Activated CD8-positive, alpha-beta T cell treated with anti-CD3 and anti-CD28 coated beads for 36 hours (primary cell): Measurements from ENCODE around the gene JAKMIP2. TPM values are rescaled to one million over a fixed set of nuclear protein-coding genes. Genes with fewer than 3 reads are reported as not detected.

Source experiments
- ATAC-seq: fragments of 200-7000 bp; cut with Tn5 transposase; one replicate; pipeline ENCODE4 v1.10.0; 2021; ENCODE audit warnings: mild to moderate bottlenecking, moderate library complexity
- CTCF ChIA-PET: fragments of 350-600 bp; sonication (Branson Sonifier 250); formaldehyde crosslinking; loops from one replicate; lab custom pipeline; 2021; ENCODE audit warnings: antibody characterized with exemption; lab: Charles Lee
- POLR2A ChIA-PET: fragments of 350-600 bp; sonication (Branson Sonifier 250); formaldehyde crosslinking; loops from one replicate; lab custom pipeline; 2021; ENCODE audit warnings: antibody characterized with exemption; lab: Charles Lee
- DNase-seq: peaks from one replicate; pipeline ENCODE4 v3.0.0-alpha.2; 2020
- H3K27ac Mint-ChIP-seq: one replicate; pipeline ENCODE4 v1.8.0; 2021; ENCODE audit warnings: mild to moderate bottlenecking, mixed read lengths
- H3K27me3 Mint-ChIP-seq: one replicate; pipeline ENCODE4 v1.8.0; 2021; ENCODE audit warnings: mixed read lengths
- H3K36me3 Mint-ChIP-seq: one replicate; pipeline ENCODE4 v1.8.0; 2021; ENCODE audit warnings: low read depth, mixed read lengths
- H3K4me1 Mint-ChIP-seq: one replicate; pipeline ENCODE4 v1.8.0; 2021; ENCODE audit warnings: low read depth, mixed read lengths
- H3K4me3 Mint-ChIP-seq: one replicate; pipeline ENCODE4 v1.8.0; 2021; ENCODE audit warnings: mild to moderate bottlenecking, moderate library complexity, mixed read lengths
- H3K9me3 Mint-ChIP-seq: one replicate; pipeline ENCODE4 v1.8.0; 2021; ENCODE audit warnings: mixed read lengths
- intact Hi-C: fragments of 100-400 bp; cut with micrococcal nuclease; formaldehyde crosslinking; loops from one replicate; pipeline ENCODE4 v1.10.0; 2022
- total RNA-seq, 2 experiments: library from RNA; stranded (reverse); gene quantifications; one replicate each; pipeline ENCODE4 v1.2.3, GENCODE V29; 2021
- TF ChIP-seq, protein P1 (sequence below): fragments of 200-600 bp; IDR thresholded peaks from one replicate; pipeline ENCODE4 v1.8.0; 2022; ENCODE audit warnings: antibody characterized with exemption, mild to moderate bottlenecking

JAKMIP2 gene
- total RNA-seq, 2 experiments from 2014 or later = 2.6 to 3.2 TPM

DNA sequence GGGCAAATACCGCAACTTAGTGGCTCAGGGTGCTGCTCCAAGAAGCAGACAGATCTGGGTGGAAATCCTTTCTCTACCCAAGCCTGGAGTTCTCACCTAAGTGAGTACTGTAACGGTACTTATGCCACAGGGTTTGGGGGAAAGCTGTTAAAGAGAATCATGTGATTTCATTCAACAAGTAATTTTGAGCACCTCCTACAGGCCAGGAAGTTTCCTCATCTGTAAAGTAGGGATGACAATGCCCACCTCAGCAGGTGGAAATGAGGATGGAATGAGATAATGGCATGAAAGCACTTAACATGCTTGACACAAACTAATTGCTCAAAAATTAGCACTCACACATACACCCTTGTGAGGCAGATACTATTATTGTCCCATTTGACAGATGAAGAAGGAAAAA, 114.1 kb downstream of the JAKMIP2 start:
- no peaks in the 10 kb centered on the region for H3K4me1 Mint-ChIP-seq
- ChIA-PET CTCF (no interaction called here), POLR2A (no interaction called here)
- TF ChIP-seq, protein P1, sequence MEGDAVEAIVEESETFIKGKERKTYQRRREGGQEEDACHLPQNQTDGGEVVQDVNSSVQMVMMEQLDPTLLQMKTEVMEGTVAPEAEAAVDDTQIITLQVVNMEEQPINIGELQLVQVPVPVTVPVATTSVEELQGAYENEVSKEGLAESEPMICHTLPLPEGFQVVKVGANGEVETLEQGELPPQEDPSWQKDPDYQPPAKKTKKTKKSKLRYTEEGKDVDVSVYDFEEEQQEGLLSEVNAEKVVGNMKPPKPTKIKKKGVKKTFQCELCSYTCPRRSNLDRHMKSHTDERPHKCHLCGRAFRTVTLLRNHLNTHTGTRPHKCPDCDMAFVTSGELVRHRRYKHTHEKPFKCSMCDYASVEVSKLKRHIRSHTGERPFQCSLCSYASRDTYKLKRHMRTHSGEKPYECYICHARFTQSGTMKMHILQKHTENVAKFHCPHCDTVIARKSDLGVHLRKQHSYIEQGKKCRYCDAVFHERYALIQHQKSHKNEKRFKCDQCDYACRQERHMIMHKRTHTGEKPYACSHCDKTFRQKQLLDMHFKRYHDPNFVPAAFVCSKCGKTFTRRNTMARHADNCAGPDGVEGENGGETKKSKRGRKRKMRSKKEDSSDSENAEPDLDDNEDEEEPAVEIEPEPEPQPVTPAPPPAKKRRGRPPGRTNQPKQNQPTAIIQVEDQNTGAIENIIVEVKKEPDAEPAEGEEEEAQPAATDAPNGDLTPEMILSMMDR = no peak
- no peaks in the 10 kb centered on the region for H3K36me3 Mint-ChIP-seq
- H3K27ac Mint-ChIP-seq = no peak overlapping the region
- no peak overlapping the region for H3K4me3 Mint-ChIP-seq
- H3K27me3 Mint-ChIP-seq = no peaks in the 10 kb centered on the region
- no peak for DNase-seq
- intact Hi-C loops = no loop called here
- H3K9me3 Mint-ChIP-seq = no peaks in the 10 kb centered on the region
- no peak for ATAC-seq

DNA sequence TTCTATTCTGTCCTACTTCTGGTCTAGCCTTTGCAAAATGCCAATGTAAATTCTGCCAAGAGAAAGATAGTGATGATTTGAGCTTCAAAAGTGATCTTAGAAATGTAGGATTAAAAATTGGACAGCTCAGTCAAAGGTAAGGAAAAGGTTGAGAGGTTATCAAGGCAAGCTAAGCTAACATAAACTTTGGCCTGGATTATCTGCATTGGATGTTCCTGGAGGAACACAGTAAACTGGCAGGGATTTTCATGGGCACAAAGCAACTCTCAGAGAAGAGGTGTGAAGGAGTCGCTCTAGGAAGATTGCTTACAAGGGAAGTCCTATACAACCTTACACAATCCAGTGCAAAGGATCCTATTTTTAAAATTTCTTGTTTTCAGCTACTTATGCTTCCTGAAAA, 115.2 kb downstream of the JAKMIP2 start:
- ChIA-PET POLR2A (interaction anchor here (0.5 kb wide), 1 partner anchor 20 kb away, joined by 4 read pairs; no protein-coding TSS in a partner anchor), CTCF (no interaction called here)
- DNase-seq (no peak), ATAC-seq (no peak)
- H3K27me3 Mint-ChIP-seq = no peaks in the 10 kb centered on the region
- TF ChIP-seq, protein P1 = no peak
- intact Hi-C loops = no loop called here
- no peaks in the 10 kb centered on the region for H3K9me3 Mint-ChIP-seq
- H3K36me3 Mint-ChIP-seq = peaks cover 2% of the 10 kb centered on the region
- H3K27ac Mint-ChIP-seq = no peak overlapping the region
- no peaks in the 10 kb centered on the region for H3K4me1 Mint-ChIP-seq
- H3K4me3 Mint-ChIP-seq = no peak overlapping the region

DNA sequence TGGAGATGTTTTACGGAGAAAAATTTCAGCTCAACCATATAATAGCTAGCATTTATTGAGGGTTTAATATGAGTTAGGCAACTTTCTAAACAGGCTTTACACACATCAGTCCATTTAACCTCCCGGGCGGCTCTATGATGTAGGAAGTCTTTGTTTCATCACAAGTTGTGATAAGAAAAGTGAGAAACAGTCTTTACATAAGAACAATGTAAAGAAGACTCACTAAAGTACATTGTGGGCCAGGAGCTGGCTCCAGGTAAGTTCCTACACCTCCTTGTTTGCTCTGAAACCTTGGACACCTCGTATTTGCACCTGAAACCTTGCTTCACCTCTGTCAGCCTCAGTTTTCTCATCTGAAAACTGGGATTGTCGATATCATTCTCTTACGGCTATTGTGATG, 116.1 kb downstream of the JAKMIP2 start:
- CTCF ChIA-PET = no interaction called here

DNA sequence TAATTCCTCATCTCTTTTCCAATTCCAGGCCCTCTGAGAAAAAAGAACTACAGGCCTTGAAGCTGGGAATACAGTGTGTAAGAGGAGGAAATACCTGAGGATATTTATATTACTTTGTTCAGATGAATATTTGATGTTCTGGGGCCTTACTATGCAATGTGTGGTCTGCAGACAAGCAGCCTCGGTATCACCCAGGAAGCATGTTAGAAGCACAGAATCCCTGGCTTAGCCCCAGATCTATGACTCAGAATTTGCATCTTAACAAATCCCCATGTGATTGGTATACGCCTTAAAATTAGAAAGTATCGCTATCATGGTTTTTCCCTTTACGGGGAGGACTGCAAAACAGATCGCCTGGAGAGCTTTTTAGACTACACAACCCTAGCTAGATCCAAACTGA, 121.0 kb downstream of the JAKMIP2 start:
- no peak for DNase-seq
- no peak for ATAC-seq
- no peak overlapping the region for H3K27ac Mint-ChIP-seq
- H3K9me3 Mint-ChIP-seq = peaks cover 1% of the 10 kb centered on the region
- ChIA-PET CTCF (no interaction called here), POLR2A (interaction anchor here (0.8 kb wide), 1 partner anchor 17 kb away, joined by 4 read pairs; no protein-coding TSS in a partner anchor)
- peaks cover 7% of the 10 kb centered on the region for H3K36me3 Mint-ChIP-seq
- intact Hi-C loops = no loop called here
- H3K27me3 Mint-ChIP-seq = no peaks in the 10 kb centered on the region
- TF ChIP-seq, protein P1 = no peak
- H3K4me1 Mint-ChIP-seq = no peaks in the 10 kb centered on the region
- H3K4me3 Mint-ChIP-seq = no peak overlapping the region

More for the DNA sequence above, 116.1 kb downstream of the JAKMIP2 start:
- H3K36me3 Mint-ChIP-seq = peaks cover 2% of the 10 kb centered on the region
- no peak for DNase-seq
- H3K4me1 Mint-ChIP-seq = no peaks in the 10 kb centered on the region
- no peaks in the 10 kb centered on the region for H3K27me3 Mint-ChIP-seq
- no peak overlapping the region for H3K27ac Mint-ChIP-seq
- no peak overlapping the region for H3K4me3 Mint-ChIP-seq
- ATAC-seq = no peak
- intact Hi-C loops = no loop called here
- POLR2A ChIA-PET = no interaction called here
- no peaks in the 10 kb centered on the region for H3K9me3 Mint-ChIP-seq
- TF ChIP-seq, protein P1 = no peak

DNA sequence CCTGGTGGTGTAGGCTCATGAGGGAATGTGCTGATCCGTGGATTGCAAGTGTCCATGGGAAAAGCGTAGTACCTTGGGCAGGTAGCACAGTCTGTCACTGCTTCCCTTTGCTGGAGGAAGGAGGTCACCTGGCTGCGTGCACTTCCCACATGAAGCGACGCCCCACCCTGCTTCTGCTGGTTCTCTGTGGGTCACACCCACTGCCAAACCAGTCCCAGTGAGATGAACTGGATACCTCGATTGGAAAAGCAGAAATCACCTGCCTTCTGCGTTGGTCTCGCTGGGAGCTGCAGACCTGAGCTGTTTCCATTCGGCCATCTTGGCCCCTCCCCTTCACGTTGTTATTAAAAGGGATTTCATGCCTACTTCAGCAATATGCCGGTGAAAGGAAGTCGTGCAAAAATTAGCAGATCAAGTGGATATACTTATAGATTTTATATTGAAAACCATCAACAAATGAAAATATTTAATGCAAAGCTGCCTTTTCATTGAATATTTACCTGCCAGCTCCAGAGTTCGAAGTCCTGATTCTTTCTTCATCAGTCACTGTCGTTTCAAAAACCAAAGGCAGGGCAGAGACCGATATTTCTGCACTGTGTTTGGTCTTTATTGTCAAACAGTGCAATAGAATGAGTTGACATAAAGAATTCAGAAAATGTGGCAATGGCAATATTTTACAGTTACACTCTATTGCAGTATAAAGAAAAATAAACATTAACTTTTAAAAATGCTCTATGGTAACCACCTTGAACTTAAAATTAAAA, 123.2 kb downstream of the JAKMIP2 start:
- Mint-ChIP-seq H3K27ac (no peak overlapping the region), H3K4me3 (no peak overlapping the region), H3K4me1 (no peaks in the 10 kb centered on the region), H3K36me3 (peaks cover 10% of the 10 kb centered on the region), H3K9me3 (peaks cover 11% of the 10 kb centered on the region), H3K27me3 (no peaks in the 10 kb centered on the region)
- CTCF ChIA-PET = no interaction called here
- ATAC-seq (no peak), DNase-seq (no peak)
- POLR2A ChIA-PET = no interaction called here
- TF ChIP-seq, protein P1 = no peak
- intact Hi-C loops = no loop called here
